ENCODE data around the gene PARP1. TPM values are rescaled to one million over a fixed set of nuclear protein-coding genes. Genes with fewer than 3 reads are reported as not detected.
A peak's percentile ranks its signal among the peaks of the same experiment; 100 is the strongest.

The PARP1 gene
- total and polyA plus RNA-seq, 8 donors = 78.7 to 153 (median 129) TPM

GRCh38 chr1:226371027-226371694, 36.7 kb downstream of the PARP1 start:
- Histone ChIP-seq H3K36me3 (peaks cover 0 to 100% of the 10 kb centered on the region in 2 donors), H3K27ac (no peak overlapping the region), H3K4me1 (no peaks in the 10 kb centered on the region), H3K27me3 (no peaks in the 10 kb centered on the region), H3K9me3 (no peaks in the 10 kb centered on the region), H3K4me3 (no peak overlapping the region)
- TF ChIP-seq, protein P1, sequence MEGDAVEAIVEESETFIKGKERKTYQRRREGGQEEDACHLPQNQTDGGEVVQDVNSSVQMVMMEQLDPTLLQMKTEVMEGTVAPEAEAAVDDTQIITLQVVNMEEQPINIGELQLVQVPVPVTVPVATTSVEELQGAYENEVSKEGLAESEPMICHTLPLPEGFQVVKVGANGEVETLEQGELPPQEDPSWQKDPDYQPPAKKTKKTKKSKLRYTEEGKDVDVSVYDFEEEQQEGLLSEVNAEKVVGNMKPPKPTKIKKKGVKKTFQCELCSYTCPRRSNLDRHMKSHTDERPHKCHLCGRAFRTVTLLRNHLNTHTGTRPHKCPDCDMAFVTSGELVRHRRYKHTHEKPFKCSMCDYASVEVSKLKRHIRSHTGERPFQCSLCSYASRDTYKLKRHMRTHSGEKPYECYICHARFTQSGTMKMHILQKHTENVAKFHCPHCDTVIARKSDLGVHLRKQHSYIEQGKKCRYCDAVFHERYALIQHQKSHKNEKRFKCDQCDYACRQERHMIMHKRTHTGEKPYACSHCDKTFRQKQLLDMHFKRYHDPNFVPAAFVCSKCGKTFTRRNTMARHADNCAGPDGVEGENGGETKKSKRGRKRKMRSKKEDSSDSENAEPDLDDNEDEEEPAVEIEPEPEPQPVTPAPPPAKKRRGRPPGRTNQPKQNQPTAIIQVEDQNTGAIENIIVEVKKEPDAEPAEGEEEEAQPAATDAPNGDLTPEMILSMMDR (IDR thresholded peaks at IDR 0.05) = no peak
- DNase-seq (no peak), ATAC-seq (no peak)
- intact Hi-C loops (cut with DNase I) = no loop called here

DNA sequence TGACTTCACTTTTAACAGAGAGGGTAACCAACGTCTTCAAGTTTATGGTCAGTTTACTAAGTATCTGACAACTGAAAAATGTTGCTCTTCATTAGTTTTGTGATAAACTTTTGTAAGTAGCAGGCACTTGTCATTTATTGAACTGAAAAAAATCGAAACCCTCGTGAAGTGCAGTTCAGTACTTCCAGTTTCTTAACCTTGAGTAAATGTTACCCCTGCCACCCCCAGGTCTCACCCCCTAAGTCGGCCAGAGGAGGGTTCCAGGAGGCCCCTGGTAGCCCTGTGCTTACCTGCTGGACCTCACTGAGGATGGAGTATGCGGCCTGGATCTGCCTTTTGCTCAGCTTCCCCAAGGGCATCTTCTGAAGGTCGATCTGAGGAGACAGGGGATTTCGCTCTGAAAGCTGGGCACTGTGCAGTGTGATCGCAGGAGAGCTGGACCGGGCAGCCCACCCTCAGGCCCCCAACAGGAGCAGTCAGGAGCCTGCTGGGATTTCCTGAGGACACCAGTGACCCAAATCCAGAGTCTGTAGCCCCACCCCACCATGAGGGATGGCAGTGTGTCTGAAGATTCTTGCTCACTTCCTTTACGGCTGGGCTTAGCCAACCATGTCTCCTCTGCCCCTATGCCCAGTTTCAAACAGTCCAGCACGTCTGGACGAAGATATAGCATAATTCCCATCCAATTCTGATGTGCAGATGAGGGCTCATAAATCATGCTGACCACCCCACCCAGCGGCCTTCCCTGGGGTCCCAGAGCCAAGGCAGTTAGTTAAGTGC, 37.6 kb downstream of the PARP1 start:
- Histone ChIP-seq H3K9me3 (no peaks in the 10 kb centered on the region), H3K4me3 (no peak overlapping the region), H3K27me3 (no peaks in the 10 kb centered on the region), H3K36me3 (peaks cover 0 to 100% of the 10 kb centered on the region in 2 donors), H3K4me1 (no peaks in the 10 kb centered on the region), H3K27ac (no peak overlapping the region)
- TF ChIP-seq, protein P1 (IDR thresholded peaks at IDR 0.05) = no peak
- no peak for ATAC-seq
- no peak for DNase-seq
- intact Hi-C loops (cut with DNase I) = no loop called here

GRCh38 chr1:226369110-226369509, 38.8 kb downstream of the PARP1 start:
- TF ChIP-seq, protein P1 (IDR thresholded peaks at IDR 0.05) = no peak
- peaks cover 0 to 100% of the 10 kb centered on the region in 2 donors for H3K36me3 ChIP-seq
- ATAC-seq = no peak

DNA sequence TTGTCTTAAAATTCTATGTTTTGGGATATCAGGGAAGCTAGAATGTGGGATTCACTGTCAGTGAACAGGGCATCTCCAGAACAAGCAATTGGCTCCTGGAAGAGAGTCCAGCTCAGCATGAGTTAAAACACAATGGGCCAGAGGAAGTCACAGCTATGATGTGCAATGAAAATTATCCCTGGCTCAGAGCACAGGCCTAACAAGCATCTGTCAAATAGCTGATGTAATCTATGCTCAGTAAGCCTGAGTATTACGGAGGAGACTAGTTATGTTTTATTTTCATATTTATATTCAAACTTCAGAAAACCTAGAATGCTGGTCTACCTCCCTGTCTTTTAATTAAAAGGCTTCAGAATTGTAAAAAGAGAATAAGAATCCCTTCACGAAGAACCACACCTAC, 41.6 kb downstream of the PARP1 start:
- H3K27me3 ChIP-seq = no peaks in the 10 kb centered on the region
- ATAC-seq (no peak), DNase-seq (no peak)
- peaks cover 0 to 100% of the 10 kb centered on the region in 2 donors for H3K36me3 ChIP-seq
- H3K27ac ChIP-seq = no peak overlapping the region
- H3K9me3 ChIP-seq = no peaks in the 10 kb centered on the region
- H3K4me3 ChIP-seq = no peak overlapping the region
- no peaks in the 10 kb centered on the region for H3K4me1 ChIP-seq
- TF ChIP-seq, protein P1 (IDR thresholded peaks at IDR 0.05) = no peak
- intact Hi-C loops (cut with DNase I) = no loop called here

More at GRCh38 chr1:226369110-226369509, 38.8 kb downstream of the PARP1 start:
- H3K4me1 ChIP-seq = no peaks in the 10 kb centered on the region
- H3K27me3 ChIP-seq = no peaks in the 10 kb centered on the region
- no peak for DNase-seq
- H3K27ac ChIP-seq = no peak overlapping the region
- intact Hi-C loops (cut with DNase I) = no loop called here
- H3K4me3 ChIP-seq = no peak overlapping the region
- H3K9me3 ChIP-seq = no peaks in the 10 kb centered on the region

GRCh38 chr1:226365831-226366231, 42.1 kb downstream of the PARP1 start:
- no peaks in the 10 kb centered on the region for H3K4me1 ChIP-seq
- ATAC-seq (peak; percentile 59), DNase-seq (no peak)
- H3K36me3 ChIP-seq = peaks cover 0 to 100% of the 10 kb centered on the region in 2 donors
- no peaks in the 10 kb centered on the region for H3K9me3 ChIP-seq
- TF ChIP-seq, protein P1 (IDR thresholded peaks at IDR 0.05) = no peak
- intact Hi-C loops (cut with DNase I) = no loop called here
- no peaks in the 10 kb centered on the region for H3K27me3 ChIP-seq
- H3K4me3 ChIP-seq = no peak overlapping the region
- no peak overlapping the region for H3K27ac ChIP-seq
